ENCODE results near the gene PIK3R1.

DNA sequence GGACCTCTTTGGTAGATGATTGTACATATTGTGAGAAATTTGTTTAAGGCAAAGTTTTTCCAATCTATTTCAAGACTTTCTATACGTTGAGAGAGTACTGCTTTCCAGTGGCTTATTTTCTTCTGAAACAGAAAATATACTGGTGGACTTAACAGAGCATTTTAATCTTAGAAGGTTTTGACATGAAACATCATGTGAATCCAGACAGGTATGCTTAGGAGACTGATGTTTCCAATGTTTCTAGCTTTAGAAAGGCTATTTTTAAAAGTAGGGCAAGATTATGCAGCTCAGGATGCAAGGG is 71.0 kb downstream of the PIK3R1 start:
- TF ChIP-seq, protein P1, sequence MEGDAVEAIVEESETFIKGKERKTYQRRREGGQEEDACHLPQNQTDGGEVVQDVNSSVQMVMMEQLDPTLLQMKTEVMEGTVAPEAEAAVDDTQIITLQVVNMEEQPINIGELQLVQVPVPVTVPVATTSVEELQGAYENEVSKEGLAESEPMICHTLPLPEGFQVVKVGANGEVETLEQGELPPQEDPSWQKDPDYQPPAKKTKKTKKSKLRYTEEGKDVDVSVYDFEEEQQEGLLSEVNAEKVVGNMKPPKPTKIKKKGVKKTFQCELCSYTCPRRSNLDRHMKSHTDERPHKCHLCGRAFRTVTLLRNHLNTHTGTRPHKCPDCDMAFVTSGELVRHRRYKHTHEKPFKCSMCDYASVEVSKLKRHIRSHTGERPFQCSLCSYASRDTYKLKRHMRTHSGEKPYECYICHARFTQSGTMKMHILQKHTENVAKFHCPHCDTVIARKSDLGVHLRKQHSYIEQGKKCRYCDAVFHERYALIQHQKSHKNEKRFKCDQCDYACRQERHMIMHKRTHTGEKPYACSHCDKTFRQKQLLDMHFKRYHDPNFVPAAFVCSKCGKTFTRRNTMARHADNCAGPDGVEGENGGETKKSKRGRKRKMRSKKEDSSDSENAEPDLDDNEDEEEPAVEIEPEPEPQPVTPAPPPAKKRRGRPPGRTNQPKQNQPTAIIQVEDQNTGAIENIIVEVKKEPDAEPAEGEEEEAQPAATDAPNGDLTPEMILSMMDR (IDR thresholded peaks at IDR 0.05) = peak in 1 of 6 experiments; percentile 3
- no peak for TF ChIP-seq POLR2A (IDR thresholded peaks at IDR 0.05)
